Fibroblast of skin of left biceps (primary cell): ENCODE results near the gene LZIC.
A peak's percentile ranks its signal among the peaks of the same experiment; 100 is the strongest.
"Not testable (repeated sequence)": the region's sequence is repeated elsewhere in the genome, so short reads cannot be mapped to it uniquely, and the experiment has no call there.

Source experiments
- DNase-seq, 2 experiments: peaks; one replicate each; pipeline ENCODE4 v3.0.0-alpha.2; 2013; ENCODE audit warnings: low read depth in 2 of 2

Gene LZIC

GRCh38 chr1:9942939-9943788, at the start of gene LZIC, which contains the start of gene NMNAT1:
Gene LZIC, minus strand, starts transcription at chr1:9943391. Its CDS starts 6,772 bp downstream, at chr1:9936619.
Gene NMNAT1, plus strand, starts transcription at chr1:9943475. Its CDS starts 28,599 bp downstream, at chr1:9972074.
- DNase-seq: peak; percentile 72 to 78

GRCh38 chr1:9992910-9993309, 49.7 kb upstream of the LZIC start:
- no peak for DNase-seq

GRCh38 chr1:9990944-9991343, 47.8 kb upstream of the LZIC start:
- no peak for DNase-seq

DNA sequence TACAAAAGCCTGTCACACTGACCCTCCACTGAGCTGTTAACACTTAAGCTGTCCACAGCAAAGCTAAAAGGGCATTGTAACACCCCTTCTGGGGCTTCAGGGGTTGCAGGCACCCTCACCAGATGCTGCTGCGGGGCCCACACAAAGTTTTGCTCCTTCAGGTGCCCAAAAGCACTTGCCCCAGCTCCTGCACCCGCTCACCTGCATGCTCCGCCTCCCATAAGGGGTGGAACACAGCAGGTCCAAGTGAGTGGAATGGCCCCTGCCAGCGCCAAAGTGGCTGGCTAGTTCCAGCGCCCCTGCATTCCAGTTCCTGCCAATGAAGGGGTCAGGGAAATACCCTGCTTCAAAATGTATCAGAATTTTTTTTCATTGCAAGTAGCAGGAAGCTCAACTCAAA, 46.6 kb upstream of the LZIC start:
- no peak for DNase-seq

- DNase-seq: no peak
These were observed 41.8 kb upstream of the LZIC start for GRCh38 chr1:9985001-9985400.

GRCh38 chr1:9984253-9984652, 41.1 kb upstream of the LZIC start:
- no peak for DNase-seq

- no peak for DNase-seq
These were observed 17.7 kb upstream of the LZIC start for GRCh38 chr1:9960706-9961562.

DNA sequence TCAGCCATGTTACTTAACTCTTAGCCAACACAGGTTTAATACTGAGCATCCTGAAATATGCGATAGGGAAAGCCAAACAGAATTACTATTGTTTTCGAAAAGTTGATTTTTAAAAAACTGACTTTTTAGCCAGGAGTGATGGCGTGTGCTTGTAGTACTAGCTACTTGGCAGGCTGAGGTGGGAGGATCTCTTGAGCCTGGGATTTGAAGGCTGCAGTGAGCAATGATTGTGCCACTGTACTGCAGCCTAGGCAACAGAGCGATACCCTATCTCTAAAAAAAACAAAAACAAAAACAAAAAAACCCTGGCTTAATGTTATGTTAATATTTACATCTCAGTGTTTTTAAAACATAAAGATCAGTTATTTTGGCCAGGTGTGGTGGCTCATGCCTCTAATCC, 16.8 kb upstream of the LZIC start:
- no peak for DNase-seq

- no peak for DNase-seq
These were observed 14.5 kb upstream of the LZIC start for GRCh38 chr1:9957726-9958125.

DNA sequence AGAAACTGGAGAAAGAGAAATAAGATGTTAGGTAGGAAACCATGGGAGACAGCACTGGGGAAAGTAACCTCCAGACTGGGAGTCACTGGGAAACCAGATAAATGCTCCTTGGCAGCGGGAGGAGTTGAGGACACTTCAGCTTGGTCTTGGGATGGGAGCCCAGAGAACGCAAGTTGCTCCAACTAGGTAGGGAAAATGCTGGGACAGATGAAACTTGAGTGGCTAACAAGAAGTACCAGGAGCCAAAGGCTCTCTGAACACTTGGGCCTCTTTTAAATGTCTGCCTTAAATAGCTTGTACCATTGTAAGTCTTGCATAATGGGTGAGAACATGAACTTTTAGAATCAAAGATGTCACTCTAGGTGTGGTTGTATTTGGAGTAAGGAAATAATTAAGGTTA, 3.1 kb upstream of the LZIC start:
- DNase-seq: no peak

DNA sequence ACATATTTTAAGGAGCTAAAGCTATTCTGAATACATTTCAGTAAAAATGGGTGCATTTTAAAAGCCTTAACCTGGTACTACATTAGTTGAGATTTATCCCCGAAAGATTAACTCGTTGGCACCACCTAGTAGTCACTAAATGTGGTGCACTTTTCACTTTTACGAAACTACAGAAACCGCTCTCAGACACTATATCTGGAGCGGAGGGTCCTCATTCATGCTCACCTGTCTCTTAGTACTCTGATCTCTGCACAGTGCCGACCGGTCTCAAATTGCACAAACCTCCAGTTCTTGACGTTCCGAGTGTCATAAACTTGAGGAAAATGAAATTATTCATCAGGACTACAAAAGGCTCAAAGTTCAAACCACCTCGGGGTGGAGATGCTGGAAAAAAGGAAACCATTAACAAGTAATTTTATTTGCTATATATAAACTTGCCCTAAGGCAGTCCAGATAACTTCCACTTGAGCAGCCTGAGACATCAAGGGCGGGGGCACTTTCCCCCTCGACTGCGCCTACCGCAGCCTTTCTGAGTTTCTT, 722 bp downstream of the LZIC start:
- DNase-seq: peak; percentile 5 to 25

- no peak for DNase-seq
These were observed 13.5 kb downstream of the LZIC start for GRCh38 chr1:9929431-9930385.

GRCh38 chr1:9927259-9927658, 15.9 kb downstream of the LZIC start:
- DNase-seq: no peak

DNA sequence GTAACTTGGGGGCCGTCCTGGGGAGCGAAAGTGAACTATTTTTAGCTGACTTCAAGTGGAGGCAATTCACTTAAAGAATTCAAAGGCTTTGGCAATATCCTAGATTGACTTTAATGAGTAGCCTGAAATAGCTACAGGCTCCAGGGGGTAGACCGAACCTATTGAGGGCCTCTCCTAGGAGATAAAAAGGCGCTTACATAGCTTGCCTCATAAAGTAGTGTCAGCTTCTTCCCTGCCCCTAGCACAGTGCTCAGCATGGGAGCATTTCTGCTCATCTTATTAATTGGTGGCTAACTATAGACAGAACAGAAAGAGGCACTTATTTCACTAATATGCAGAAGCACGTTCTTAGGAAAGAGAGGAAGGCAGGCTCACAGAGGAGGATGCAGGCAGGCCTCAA, 20.8 kb downstream of the LZIC start:
- DNase-seq: no peak

- no peak for DNase-seq
These were observed 22.6 kb downstream of the LZIC start for GRCh38 chr1:9920606-9921005.

DNA sequence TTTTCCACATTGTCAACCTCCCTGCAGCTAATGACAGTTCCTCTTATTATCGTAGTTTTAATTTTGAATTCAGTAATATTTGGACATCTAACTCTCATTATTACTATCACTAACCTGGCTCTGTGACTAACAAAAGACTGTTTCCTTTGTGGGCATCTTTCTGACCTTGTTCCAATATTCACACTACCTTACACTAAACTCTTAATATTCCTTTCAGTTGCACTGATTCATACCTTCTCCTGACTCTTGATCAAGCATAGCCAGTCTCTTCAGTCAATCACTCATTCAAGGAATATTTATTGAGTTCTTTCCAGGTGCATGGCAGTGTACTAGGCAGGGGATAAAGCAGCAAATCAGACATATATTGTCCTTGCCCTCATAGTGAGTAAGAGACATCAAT, 25.3 kb downstream of the LZIC start:
- no peak for DNase-seq

- DNase-seq: not testable (repeated sequence)
These were observed 25.7 kb downstream of the LZIC start for GRCh38 chr1:9917495-9917894.

GRCh38 chr1:9916452-9916851, 26.7 kb downstream of the LZIC start:
- no peak for DNase-seq

GRCh38 chr1:9914610-9914937, 28.6 kb downstream of the LZIC start:
- DNase-seq: no peak

- DNase-seq: no peak
These were observed 30.8 kb downstream of the LZIC start for GRCh38 chr1:9912264-9912936.
